GM23248 (cell line): ENCODE results near the gene GAGE12J. TPM values are rescaled to one million over a fixed set of nuclear protein-coding genes. Genes with fewer than 3 reads are reported as not detected.

Experiments
- DNase-seq: peaks from one replicate; pipeline ENCODE4 v3.0.0-alpha.2; 2015
- H2AFZ ChIP-seq: fragments of 200-600 bp; sonication (generic); 2 replicates; pipeline ENCODE4 v1.6.1; 2016; ENCODE audit warnings: antibody characterized with exemption
- H3F3A ChIP-seq: fragments of 200-600 bp; sonication (generic); 2 replicates; pipeline ENCODE4 v1.6.1; 2016; ENCODE audit warnings: mild to moderate bottlenecking, antibody characterized with exemption, mixed run types; ENCODE audit not compliant: insufficient read depth
- H3K27ac ChIP-seq: fragments of 200-600 bp; sonication (generic); 2 replicates; pipeline ENCODE4 v1.5.1; 2016; ENCODE audit warnings: mild to moderate bottlenecking
- H3K27me3 ChIP-seq: fragments of 200-600 bp; sonication (generic); replicated peaks from 2 replicates; pipeline ENCODE4 v1.6.1; 2016; ENCODE audit warnings: mild to moderate bottlenecking; ENCODE audit not compliant: insufficient read depth
- H3K36me3 ChIP-seq: fragments of 200-600 bp; sonication (generic); 2 replicates; pipeline ENCODE4 v1.6.1; 2016; ENCODE audit warnings: low read depth, mild to moderate bottlenecking
- H3K4me1 ChIP-seq: fragments of 200-600 bp; sonication (generic); 2 replicates; pipeline ENCODE4 v1.6.1; 2016; ENCODE audit warnings: mild to moderate bottlenecking; ENCODE audit not compliant: insufficient read depth
- H3K4me2 ChIP-seq: fragments of 200-600 bp; sonication (generic); one replicate; pipeline ENCODE4 v1.6.1; 2016; ENCODE audit warnings: mild to moderate bottlenecking; ENCODE audit not compliant: unreplicated experiment
- H3K4me3 ChIP-seq: fragments of 200-600 bp; sonication (generic); 2 replicates; pipeline ENCODE4 v1.5.1; 2016; ENCODE audit warnings: mild to moderate bottlenecking
- H3K79me2 ChIP-seq: fragments of 200-600 bp; sonication (generic); 2 replicates; pipeline ENCODE4 v1.6.1; 2016; ENCODE audit warnings: mild to moderate bottlenecking; ENCODE audit not compliant: insufficient read depth
- H3K9ac ChIP-seq: fragments of 200-600 bp; sonication (generic); 2 replicates; pipeline ENCODE4 v1.6.1; 2016; ENCODE audit warnings: mild to moderate bottlenecking
- H3K9me2 ChIP-seq: fragments of 200-600 bp; sonication (generic); 2 replicates; pipeline ENCODE4 v1.6.1; 2016; ENCODE audit warnings: mixed run types, mild to moderate bottlenecking, moderate library complexity; ENCODE audit not compliant: insufficient read depth
- H3K9me3 ChIP-seq: fragments of 200-600 bp; sonication (generic); one replicate; pipeline ENCODE4 v1.6.1; 2017; ENCODE audit warnings: low read depth
- H4K20me1 ChIP-seq: fragments of 200-600 bp; sonication (generic); 2 replicates; pipeline ENCODE4 v1.6.0; 2016; ENCODE audit not compliant: insufficient read depth
- EZH2 ChIP-seq: fragments of 200-600 bp; sonication (generic); IDR thresholded peaks from 2 replicates; pipeline ENCODE4 v1.6.1; 2018; ENCODE audit warnings: antibody characterized with exemption, mild to moderate bottlenecking; ENCODE audit not compliant: insufficient read depth, poor library complexity, severe bottlenecking
- EZH2phosphoT487 ChIP-seq: fragments of 200-600 bp; sonication (generic); IDR thresholded peaks from 2 replicates; pipeline ENCODE4 v1.6.1; 2018; ENCODE audit warnings: antibody characterized with exemption, moderate library complexity, mild to moderate bottlenecking, low read depth; ENCODE audit not compliant: insufficient read depth
- WGBS, 2 experiments: methylation state at CpG; one replicate each; pipeline ENCODE4 v1.1.6; 2015 to 2017; ENCODE audit warnings: low lambda C conversion rate in 2 of 2, low coverage in 1 of 2; ENCODE audit errors: missing lambda C conversion rate in 2 of 2; 5-methylcytosine and 5-hydroxymethylcytosine counted together
- in situ Hi-C: fragments of 300-500 bp; cut with MboI; formaldehyde crosslinking; loops from 2 replicates; pipeline ENCODE4 v1.15.0; 2020
- polyA plus RNA-seq: library from polyadenylated mRNA; unstranded; fragments of >200 nt; fragmentation: Nextera tagmentation; extraction: Ambion mirVana; gene quantifications from 2 replicates; pipeline ENCODE4 v1.2.1, GENCODE V29; 2016
- total RNA-seq: library from RNA; depleted of rRNA; stranded (reverse); fragments of >200 nt; shearing (Covaris generic); gene quantifications from 2 replicates; pipeline ENCODE4 v1.2.3, GENCODE V29; 2014

GAGE12J gene
- total and polyA plus RNA-seq, 2 experiments from 2014 or later, result not detected

GRCh38 chrX:49286136-49286535, 35.7 kb upstream of the GAGE12J start:
- no peak for DNase-seq
- H3K9ac ChIP-seq, result no peak overlapping the region
- H3K4me1 ChIP-seq, result no peaks in the 10 kb centered on the region
- no peaks in the 10 kb centered on the region for H3F3A ChIP-seq
- no peak overlapping the region for H3K4me3 ChIP-seq
- no peaks in the 10 kb centered on the region for H4K20me1 ChIP-seq
- no peaks in the 10 kb centered on the region for H3K79me2 ChIP-seq
- H2AFZ ChIP-seq, result no peak overlapping the region
- H3K36me3 ChIP-seq, result no peaks in the 10 kb centered on the region
- no peaks in the 10 kb centered on the region for H3K27me3 ChIP-seq
- no peak for TF ChIP-seq EZH2
- TF ChIP-seq EZH2phosphoT487, result no peak
- no peaks in the 10 kb centered on the region for H3K9me2 ChIP-seq
- no peak overlapping the region for H3K27ac ChIP-seq
- in situ Hi-C loops, result no loop called here
- H3K9me3 ChIP-seq, result no peaks in the 10 kb centered on the region
- WGBS, 2 experiments, result 95 to 100% methylated on average over 3 to 14 of the region's 18 CpGs
- H3K4me2 ChIP-seq, result no peak overlapping the region

- Histone ChIP-seq H3K4me1 (no peaks in the 10 kb centered on the region), H3K9me3 (no peaks in the 10 kb centered on the region), H3F3A (no peaks in the 10 kb centered on the region), H3K9me2 (no peaks in the 10 kb centered on the region), H4K20me1 (no peaks in the 10 kb centered on the region), H3K27me3 (no peaks in the 10 kb centered on the region), H3K4me3 (no peak overlapping the region), H3K79me2 (no peaks in the 10 kb centered on the region), H3K4me2 (no peak overlapping the region), H3K9ac (no peak overlapping the region), H3K27ac (no peak overlapping the region), H2AFZ (no peak overlapping the region), H3K36me3 (no peaks in the 10 kb centered on the region)
- in situ Hi-C loops, result no loop called here
- TF ChIP-seq EZH2 (no peak), EZH2phosphoT487 (no peak)
- 58 to 77% methylated on average over 2 to 3 of the region's 4 CpGs for WGBS, 2 experiments
- no peak for DNase-seq
These were observed 35.3 kb upstream of the GAGE12J start for GRCh38 chrX:49286581-49286980.

GRCh38 chrX:49287665-49288064, 34.2 kb upstream of the GAGE12J start:
- Histone ChIP-seq H3K79me2 (no peaks in the 10 kb centered on the region), H3K4me1 (no peaks in the 10 kb centered on the region), H3K27ac (no peak overlapping the region), H2AFZ (no peak overlapping the region), H3K36me3 (no peaks in the 10 kb centered on the region), H3K9ac (no peak overlapping the region), H3F3A (no peaks in the 10 kb centered on the region), H3K9me3 (no peaks in the 10 kb centered on the region), H3K27me3 (no peaks in the 10 kb centered on the region), H3K4me2 (no peak overlapping the region), H3K4me3 (no peak overlapping the region), H3K9me2 (no peaks in the 10 kb centered on the region), H4K20me1 (no peaks in the 10 kb centered on the region)
- DNase-seq, result no peak
- in situ Hi-C loops, result no loop called here
- no peak for TF ChIP-seq EZH2phosphoT487
- no peak for TF ChIP-seq EZH2
- WGBS, 2 experiments, result 88 to 100% methylated on average over 1 of the region's 1 CpG

- WGBS, 2 experiments, result 62 to 66% methylated on average over 7 of the region's 7 CpGs
These were observed 31.6 kb upstream of the GAGE12J start for GRCh38 chrX:49290215-49290614.

More at GRCh38 chrX:49290215-49290614, 31.6 kb upstream of the GAGE12J start:
- Histone ChIP-seq H2AFZ (no peak overlapping the region), H3K36me3 (no peaks in the 10 kb centered on the region), H3K4me2 (no peak overlapping the region), H3K27ac (no peak overlapping the region), H3K4me3 (no peak overlapping the region), H3K9ac (no peak overlapping the region), H3K27me3 (no peaks in the 10 kb centered on the region), H3K9me2 (no peaks in the 10 kb centered on the region), H3F3A (no peaks in the 10 kb centered on the region), H3K9me3 (no peaks in the 10 kb centered on the region), H3K4me1 (no peaks in the 10 kb centered on the region), H4K20me1 (no peaks in the 10 kb centered on the region), H3K79me2 (no peaks in the 10 kb centered on the region)
- TF ChIP-seq EZH2 (no peak), EZH2phosphoT487 (no peak)
- in situ Hi-C loops, result no loop called here
- DNase-seq, result no peak
